ENCODE results near the gene CDRT15.

DNA sequence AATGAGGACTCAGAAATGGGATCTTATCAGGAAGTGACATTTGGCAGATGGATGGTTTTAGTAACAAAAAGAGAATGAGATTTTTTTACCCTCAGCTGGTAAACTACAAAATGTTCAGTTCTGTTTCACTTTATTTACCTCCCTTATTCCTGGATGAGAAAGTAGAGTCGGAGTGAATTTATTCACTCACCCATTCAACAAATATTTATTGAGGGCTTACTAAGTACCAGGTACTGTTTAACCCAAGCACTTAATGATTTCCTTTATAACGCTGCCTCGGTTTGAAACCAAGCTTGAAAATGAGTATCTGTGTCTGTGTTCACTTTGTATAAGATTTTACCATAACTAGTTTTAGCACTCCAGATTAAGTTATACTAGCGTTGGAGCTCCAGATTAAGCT is 38.1 kb downstream of the CDRT15 start:
- TF ChIP-seq, protein P1, sequence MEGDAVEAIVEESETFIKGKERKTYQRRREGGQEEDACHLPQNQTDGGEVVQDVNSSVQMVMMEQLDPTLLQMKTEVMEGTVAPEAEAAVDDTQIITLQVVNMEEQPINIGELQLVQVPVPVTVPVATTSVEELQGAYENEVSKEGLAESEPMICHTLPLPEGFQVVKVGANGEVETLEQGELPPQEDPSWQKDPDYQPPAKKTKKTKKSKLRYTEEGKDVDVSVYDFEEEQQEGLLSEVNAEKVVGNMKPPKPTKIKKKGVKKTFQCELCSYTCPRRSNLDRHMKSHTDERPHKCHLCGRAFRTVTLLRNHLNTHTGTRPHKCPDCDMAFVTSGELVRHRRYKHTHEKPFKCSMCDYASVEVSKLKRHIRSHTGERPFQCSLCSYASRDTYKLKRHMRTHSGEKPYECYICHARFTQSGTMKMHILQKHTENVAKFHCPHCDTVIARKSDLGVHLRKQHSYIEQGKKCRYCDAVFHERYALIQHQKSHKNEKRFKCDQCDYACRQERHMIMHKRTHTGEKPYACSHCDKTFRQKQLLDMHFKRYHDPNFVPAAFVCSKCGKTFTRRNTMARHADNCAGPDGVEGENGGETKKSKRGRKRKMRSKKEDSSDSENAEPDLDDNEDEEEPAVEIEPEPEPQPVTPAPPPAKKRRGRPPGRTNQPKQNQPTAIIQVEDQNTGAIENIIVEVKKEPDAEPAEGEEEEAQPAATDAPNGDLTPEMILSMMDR (IDR thresholded peaks at IDR 0.05 in 4 of 5, conservative IDR thresholded peaks at IDR 0.05 in 1 of 5), result no peak
- no peak for TF ChIP-seq POLR2A (IDR thresholded peaks at IDR 0.05)

All from gastrocnemius medialis (tissue), 4 donors.